Measurements from ENCODE around the gene FAM83E. TPM values are rescaled to one million over a fixed set of nuclear protein-coding genes. Genes with fewer than 3 reads are reported as not detected.
A peak's percentile ranks its signal among the peaks of the same experiment; 100 is the strongest.

FAM83E gene
- total RNA-seq, 2 donors from 2014 or later, result 7.5 to 8.5 TPM

GRCh38 chr19:48648134-48648533 lies 33.3 kb upstream of the FAM83E start:
- Mint-ChIP-seq H3K4me3 (peak overlapping the region in 1 of 2 donors; percentile 0), H3K4me1 (ENCODE audit: low read depth) (peaks cover 48% of the 10 kb centered on the region)

DNA sequence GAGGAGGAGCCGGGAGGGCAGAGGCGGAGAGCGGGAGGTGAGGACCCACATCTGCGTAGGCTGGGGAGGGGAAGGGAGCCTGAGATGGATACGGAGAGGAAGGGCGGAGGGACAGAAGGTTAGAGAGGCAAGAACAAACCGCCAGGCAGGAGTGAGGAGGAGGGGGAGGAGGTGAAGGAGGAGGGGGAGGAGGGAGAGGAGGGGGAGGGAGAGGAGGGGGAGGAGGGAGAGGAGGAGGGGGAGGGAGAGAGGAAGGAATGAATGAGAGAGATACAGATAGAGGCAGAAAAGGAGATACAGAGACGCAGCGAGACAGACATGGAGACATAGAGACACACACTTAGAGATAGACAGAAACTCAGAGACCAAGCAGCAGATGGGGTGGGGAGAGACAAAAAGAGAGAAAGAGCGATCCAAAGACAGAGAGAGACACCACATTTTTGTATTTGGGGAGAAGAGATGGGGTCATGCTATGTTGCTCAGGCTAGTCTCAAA lies 31.9 kb upstream of the FAM83E start:
- no peak for ATAC-seq (replicated peaks in 1 of 2)

More at GRCh38 chr19:48648134-48648533, 33.3 kb upstream of the FAM83E start:
- ATAC-seq (replicated peaks in 1 of 2) (no peak), DNase-seq (no peak)
- Mint-ChIP-seq H3K36me3 (ENCODE audit: insufficient read depth in 2 of 2) (no peaks in the 10 kb centered on the region), H3K9me3 (no peaks in the 10 kb centered on the region), H3K27me3 (ENCODE audit: low read depth) (no peaks in the 10 kb centered on the region), H3K27ac (no peak overlapping the region)

GRCh38 chr19:48646001-48646721 lies 31.3 kb upstream of the FAM83E start, which contains the start of gene CA11:
CA11 (minus strand) TSS chr19:48646187; CDS start chr19:48645632, 555 bp downstream.
- DNase-seq (peak; percentile 94 to 95), ATAC-seq (replicated peaks in 1 of 2) (peak; percentile 88)
- H3K4me3 Mint-ChIP-seq, result peak within 1 kb of the TSS; percentile 94 to 98
- H3K4me1 Mint-ChIP-seq (ENCODE audit: low read depth), result peaks cover 44% of the 10 kb centered on the region
- H3K9me3 Mint-ChIP-seq, result no peaks in the 10 kb centered on the region
- peak within 1 kb of the TSS; percentile 68 for H3K27ac Mint-ChIP-seq
- no peaks in the 10 kb centered on the region for H3K36me3 Mint-ChIP-seq (ENCODE audit: insufficient read depth in 2 of 2)
- H3K27me3 Mint-ChIP-seq (ENCODE audit: low read depth), result no peaks in the 10 kb centered on the region

More for the DNA sequence above, 31.9 kb upstream of the FAM83E start:
- H3K4me3 Mint-ChIP-seq, result peak overlapping the region; percentile 94 to 98
- DNase-seq, result no peak
- H3K9me3 Mint-ChIP-seq, result no peaks in the 10 kb centered on the region
- peak overlapping the region; percentile 3 for H3K27ac Mint-ChIP-seq
- peaks cover 48% of the 10 kb centered on the region for H3K4me1 Mint-ChIP-seq (ENCODE audit: low read depth)
- no peaks in the 10 kb centered on the region for H3K27me3 Mint-ChIP-seq (ENCODE audit: low read depth)
- H3K36me3 Mint-ChIP-seq (ENCODE audit: insufficient read depth in 2 of 2), result no peaks in the 10 kb centered on the region

DNA sequence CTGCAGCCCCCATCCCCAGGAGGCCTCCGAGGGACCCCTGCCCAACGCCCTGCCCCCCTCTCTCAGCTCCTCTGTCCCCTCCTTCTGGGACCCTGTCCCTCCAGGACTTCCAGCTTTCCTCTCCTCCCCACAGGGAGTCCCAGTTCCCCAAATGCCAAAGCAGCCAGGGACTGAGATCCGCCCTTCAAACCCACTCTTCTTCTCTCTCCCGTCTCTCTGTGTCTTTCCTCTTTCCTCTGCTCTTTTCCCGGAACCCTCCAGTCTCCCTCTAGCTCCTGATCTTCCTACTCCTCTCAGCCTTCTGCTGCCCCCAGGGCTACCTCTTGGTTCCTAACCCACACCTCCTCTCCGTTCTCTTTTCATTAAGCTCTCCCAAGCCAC lies 30.7 kb upstream of the FAM83E start:
- DNase-seq (no peak), ATAC-seq (replicated peaks in 1 of 2) (peak in 1 of 2 donors; percentile 0)
- Mint-ChIP-seq H3K4me3 (peak overlapping the region; percentile 94 to 98), H3K27me3 (ENCODE audit: low read depth) (no peaks in the 10 kb centered on the region), H3K4me1 (ENCODE audit: low read depth) (peaks cover 40% of the 10 kb centered on the region), H3K36me3 (ENCODE audit: insufficient read depth in 2 of 2) (no peaks in the 10 kb centered on the region), H3K27ac (peak overlapping the region; percentile 68), H3K9me3 (no peaks in the 10 kb centered on the region)

DNA sequence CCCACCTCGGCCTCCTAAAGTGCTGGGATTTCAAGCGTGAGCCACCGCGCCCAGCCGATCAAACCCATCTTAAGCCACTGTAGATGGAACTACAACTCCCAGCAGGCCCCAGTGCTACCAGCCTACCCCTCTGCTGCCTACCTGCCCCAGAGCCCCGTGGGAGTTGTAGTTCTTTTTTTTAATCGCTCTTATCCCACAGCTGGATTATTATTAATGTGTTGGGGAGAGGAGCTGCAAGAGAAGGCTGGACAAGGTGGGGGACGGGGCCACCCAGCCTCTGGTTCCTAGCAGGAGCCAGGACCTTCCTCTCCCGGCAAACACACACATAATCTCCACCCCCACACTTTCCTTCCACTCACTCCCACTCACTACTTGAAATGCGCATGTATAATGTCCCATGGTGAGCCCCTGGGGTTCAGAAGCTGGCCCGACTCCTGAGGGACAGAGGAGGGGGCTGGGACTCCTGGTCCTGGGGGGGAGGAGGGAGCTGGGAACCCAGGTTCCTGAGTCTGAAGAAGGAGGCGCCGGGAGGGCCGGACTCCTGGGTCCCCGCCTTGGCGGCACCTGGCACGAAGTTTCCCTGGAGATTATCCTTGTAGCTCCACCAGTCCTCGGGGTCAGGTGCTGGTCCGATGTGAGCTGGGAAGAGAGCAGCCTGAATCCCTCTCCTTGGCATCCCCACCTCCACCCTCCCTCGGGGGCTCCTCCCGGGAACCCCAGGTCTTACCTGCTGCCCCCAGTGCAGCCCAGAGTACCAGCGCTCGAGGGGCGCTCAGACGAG lies 30.2 kb upstream of the FAM83E start:
- peak overlapping the region; percentile 94 to 98 for H3K4me3 Mint-ChIP-seq
- peak overlapping the region; percentile 11 for H3K27ac Mint-ChIP-seq
- no peaks in the 10 kb centered on the region for H3K9me3 Mint-ChIP-seq
- DNase-seq (peak; percentile 78 to 82), ATAC-seq (replicated peaks in 1 of 2) (peak; percentile 69 to 71)
- H3K36me3 Mint-ChIP-seq (ENCODE audit: insufficient read depth in 2 of 2), result no peaks in the 10 kb centered on the region
- peaks cover 40% of the 10 kb centered on the region for H3K4me1 Mint-ChIP-seq (ENCODE audit: low read depth)
- H3K27me3 Mint-ChIP-seq (ENCODE audit: low read depth), result no peaks in the 10 kb centered on the region

GRCh38 chr19:48644355-48644754 lies 29.5 kb upstream of the FAM83E start:
- Mint-ChIP-seq H3K4me3 (no peak overlapping the region), H3K27me3 (ENCODE audit: low read depth) (no peaks in the 10 kb centered on the region), H3K36me3 (ENCODE audit: insufficient read depth in 2 of 2) (no peaks in the 10 kb centered on the region), H3K27ac (no peak overlapping the region), H3K9me3 (no peaks in the 10 kb centered on the region), H3K4me1 (ENCODE audit: low read depth) (peaks cover 34% of the 10 kb centered on the region)
- no peak for DNase-seq
- ATAC-seq (replicated peaks in 1 of 2), result no peak

- peaks cover 0 to 4% of the 10 kb centered on the region in 2 donors for H3K36me3 Mint-ChIP-seq (ENCODE audit: insufficient read depth in 2 of 2)
- H3K27me3 Mint-ChIP-seq (ENCODE audit: low read depth), result no peaks in the 10 kb centered on the region
- H3K27ac Mint-ChIP-seq, result no peak overlapping the region
- peaks cover 2 to 5% of the 10 kb centered on the region in 2 donors for H3K9me3 Mint-ChIP-seq
- H3K4me3 Mint-ChIP-seq, result no peak overlapping the region
- peaks cover 36% of the 10 kb centered on the region for H3K4me1 Mint-ChIP-seq (ENCODE audit: low read depth)
- ATAC-seq (replicated peaks in 1 of 2) (no peak), DNase-seq (no peak)
Observed at GRCh38 chr19:48642862-48643261, 28.0 kb upstream of the FAM83E start.

DNA sequence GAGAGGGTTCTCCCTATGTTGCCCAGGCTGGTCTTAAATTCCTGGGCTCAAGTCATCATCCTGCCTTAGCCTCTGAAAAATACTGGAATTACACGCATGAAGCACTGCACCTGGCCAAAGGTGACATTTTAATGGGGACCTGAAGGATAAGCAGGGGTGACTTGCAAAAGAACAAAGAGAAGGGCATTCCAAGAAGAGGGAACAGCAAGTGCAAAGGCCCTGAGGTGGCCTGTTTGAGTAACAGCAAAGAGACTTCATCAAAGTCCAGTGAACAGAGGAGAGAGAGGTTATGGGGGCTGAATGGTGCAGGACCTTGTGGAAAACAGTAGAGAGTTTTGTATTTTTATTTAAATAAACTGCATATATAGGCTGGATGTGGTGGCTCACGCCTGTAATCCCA lies 27.0 kb upstream of the FAM83E start:
- no peak for ATAC-seq (replicated peaks in 1 of 2)
- DNase-seq, result no peak
- no peak overlapping the region for H3K27ac Mint-ChIP-seq
- H3K4me3 Mint-ChIP-seq, result no peak overlapping the region
- H3K36me3 Mint-ChIP-seq (ENCODE audit: insufficient read depth in 2 of 2), result peaks cover 0 to 4% of the 10 kb centered on the region in 2 donors
- no peaks in the 10 kb centered on the region for H3K27me3 Mint-ChIP-seq (ENCODE audit: low read depth)
- peaks cover 29% of the 10 kb centered on the region for H3K4me1 Mint-ChIP-seq (ENCODE audit: low read depth)
- H3K9me3 Mint-ChIP-seq, result peaks cover 2 to 5% of the 10 kb centered on the region in 2 donors

GRCh38 chr19:48639483-48640375 lies 24.9 kb upstream of the FAM83E start:
- peak overlapping the region in 1 of 2 donors; percentile 49 for H3K4me3 Mint-ChIP-seq
- H3K36me3 Mint-ChIP-seq (ENCODE audit: insufficient read depth in 2 of 2), result peaks cover 0 to 4% of the 10 kb centered on the region in 2 donors
- H3K27ac Mint-ChIP-seq, result no peak overlapping the region
- no peak for DNase-seq
- H3K9me3 Mint-ChIP-seq, result peaks cover 2 to 5% of the 10 kb centered on the region in 2 donors
- no peaks in the 10 kb centered on the region for H3K27me3 Mint-ChIP-seq (ENCODE audit: low read depth)
- ATAC-seq (replicated peaks in 1 of 2), result no peak
- H3K4me1 Mint-ChIP-seq (ENCODE audit: low read depth), result peaks cover 25% of the 10 kb centered on the region

- ATAC-seq (replicated peaks in 1 of 2) (no peak), DNase-seq (no peak)
- peak overlapping the region; percentile 90 to 92 for H3K4me3 Mint-ChIP-seq
- peaks cover 0 to 4% of the 10 kb centered on the region in 2 donors for H3K36me3 Mint-ChIP-seq (ENCODE audit: insufficient read depth in 2 of 2)
- no peaks in the 10 kb centered on the region for H3K27me3 Mint-ChIP-seq (ENCODE audit: low read depth)
- peak overlapping the region; percentile 74 for H3K27ac Mint-ChIP-seq
- peaks cover 33% of the 10 kb centered on the region for H3K4me1 Mint-ChIP-seq (ENCODE audit: low read depth)
- H3K9me3 Mint-ChIP-seq, result peaks cover 2 to 5% of the 10 kb centered on the region in 2 donors
Observed at GRCh38 chr19:48638831-48639381, 24.0 kb upstream of the FAM83E start.

DNA sequence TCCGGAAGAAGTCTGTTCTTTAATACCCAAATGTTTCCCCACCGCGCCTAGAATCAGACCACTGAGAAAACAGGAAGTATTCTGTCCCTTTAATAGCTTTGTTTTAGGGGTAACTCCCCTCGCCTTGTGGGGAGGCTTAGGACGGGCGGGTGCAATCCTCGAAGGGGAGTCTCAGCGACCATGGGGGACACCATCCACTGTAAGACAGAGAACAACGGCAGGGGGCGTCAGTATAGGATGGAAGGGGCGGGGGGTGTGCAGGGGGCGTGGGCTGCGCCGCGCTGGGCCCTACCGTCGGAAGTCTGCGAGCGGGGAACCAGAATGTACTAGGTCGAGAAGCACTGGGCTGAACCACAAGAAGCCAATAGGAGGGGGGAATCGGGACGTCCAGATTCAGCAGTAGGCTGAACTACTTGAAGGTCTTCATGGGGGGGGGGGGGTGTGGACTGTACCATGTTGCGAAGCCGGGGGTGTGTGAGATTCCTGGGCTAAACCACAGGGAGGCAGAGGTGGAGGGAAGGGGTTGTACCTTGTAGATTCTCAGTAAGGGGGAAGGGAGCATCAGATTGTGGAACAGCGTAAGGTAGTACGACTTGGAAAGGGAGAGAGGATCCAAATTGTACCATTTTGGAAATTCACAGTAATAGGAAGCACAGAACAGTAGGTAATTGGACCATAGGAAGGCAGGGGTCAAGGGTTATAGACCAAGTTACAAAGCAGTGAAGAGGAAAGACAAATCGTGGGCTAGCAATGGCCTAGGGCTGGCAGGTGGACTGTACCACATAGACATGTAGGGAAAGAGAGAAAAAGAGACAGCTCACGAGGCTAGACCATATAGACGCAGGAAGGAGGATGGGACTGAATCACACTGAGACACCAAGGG lies 23.3 kb upstream of the FAM83E start:
- H3K27me3 Mint-ChIP-seq (ENCODE audit: low read depth), result no peaks in the 10 kb centered on the region
- peaks cover 2 to 5% of the 10 kb centered on the region in 2 donors for H3K9me3 Mint-ChIP-seq
- H3K27ac Mint-ChIP-seq, result peak overlapping the region; percentile 74
- peak; percentile 38 to 43 for ATAC-seq (replicated peaks in 1 of 2)
- H3K4me1 Mint-ChIP-seq (ENCODE audit: low read depth), result peaks cover 40% of the 10 kb centered on the region
- H3K36me3 Mint-ChIP-seq (ENCODE audit: insufficient read depth in 2 of 2), result peaks cover 0 to 4% of the 10 kb centered on the region in 2 donors
- DNase-seq, result peak; percentile 84 to 88
- peak overlapping the region; percentile 90 to 92 for H3K4me3 Mint-ChIP-seq

Measured in activated T-cell treated with anti-CD3 and anti-CD28 coated beads, Interleukin-2, amount 50 U/mL, for 72 hours (primary cell).